ENCODE measurements around the gene CCT3.
A peak's percentile ranks its signal among the peaks of the same experiment; 100 is the strongest.
"Not testable (repeated sequence)": the region's sequence is repeated elsewhere in the genome, so short reads cannot be mapped to it uniquely, and the experiment has no call there.

CCT3 gene

GRCh38 chr1:156338180-156338976, at the start of gene CCT3, which contains the start of gene TSACC:
CCT3 (minus strand) TSS chr1:156338292; CDS start chr1:156338184, 108 bp downstream.
TSACC (plus strand) TSS chr1:156338526; CDS start chr1:156339758, 1,232 bp downstream.
- DNase-seq = peak; percentile 94 to 99 (median 98)

- peak in 5 of 58 donors; percentile 44 to 69 (median 59) for DNase-seq
Measured at GRCh38 chr1:156387870-156388173, 49.7 kb upstream of the CCT3 start.

GRCh38 chr1:156386949-156387869, 49.1 kb upstream of the CCT3 start:
- no peak for DNase-seq

GRCh38 chr1:156386134-156386901, 48.2 kb upstream of the CCT3 start:
- no peak for DNase-seq

- peak in 53 of 58 donors; percentile 12 to 85 (median 64) for DNase-seq
Measured at GRCh38 chr1:156385534-156386031, 47.5 kb upstream of the CCT3 start.

- no peak for DNase-seq
Measured at GRCh38 chr1:156384658-156385057, 46.6 kb upstream of the CCT3 start.

- DNase-seq = no peak
Measured at GRCh38 chr1:156384007-156384406, 45.9 kb upstream of the CCT3 start.

GRCh38 chr1:156383023-156383422, 44.9 kb upstream of the CCT3 start:
- peak in 55 of 58 donors; percentile 22 to 82 (median 58) for DNase-seq

GRCh38 chr1:156382561-156382960, 44.5 kb upstream of the CCT3 start:
- no peak for DNase-seq

GRCh38 chr1:156379420-156380165, 41.5 kb upstream of the CCT3 start:
- DNase-seq = no peak

- DNase-seq = no peak
Measured at GRCh38 chr1:156378557-156378956, 40.5 kb upstream of the CCT3 start.

GRCh38 chr1:156376958-156377919, 39.1 kb upstream of the CCT3 start:
- DNase-seq = no peak

GRCh38 chr1:156376146-156376545, 38.1 kb upstream of the CCT3 start:
- no peak for DNase-seq

GRCh38 chr1:156373546-156373945, 35.5 kb upstream of the CCT3 start:
- no peak for DNase-seq

- DNase-seq = no peak
Measured at GRCh38 chr1:156372876-156373275, 34.8 kb upstream of the CCT3 start.

GRCh38 chr1:156372265-156372586, 34.1 kb upstream of the CCT3 start:
- DNase-seq = no peak

GRCh38 chr1:156371553-156372264, 33.6 kb upstream of the CCT3 start:
- peak in 3 of 58 donors; percentile 10 to 37 (median 13) for DNase-seq

- not testable (repeated sequence) for DNase-seq
Measured at GRCh38 chr1:156369685-156370286, 31.7 kb upstream of the CCT3 start.
